ENCODE results near the gene PRPF19.

The PRPF19 gene

DNA sequence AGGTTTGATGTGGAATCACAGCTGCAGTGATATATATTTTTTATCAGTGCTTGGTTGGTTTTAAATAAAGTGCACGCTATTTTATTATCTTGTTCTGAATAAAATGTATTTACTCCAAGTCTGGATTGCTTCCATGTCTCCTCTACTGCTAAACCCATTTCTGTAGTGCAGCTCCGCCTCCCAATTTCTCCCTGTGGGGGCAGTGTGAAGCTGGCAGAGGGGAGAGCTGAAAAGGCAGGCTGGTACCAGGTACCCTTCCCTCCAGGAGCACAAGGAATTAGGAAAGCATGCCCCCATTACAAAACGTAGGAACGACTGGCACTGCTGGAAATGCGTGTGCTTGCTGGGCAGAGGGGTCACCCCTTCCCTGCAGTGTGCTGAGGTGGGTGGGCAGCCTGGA lies 16.9 kb upstream of the PRPF19 start:
- no CpG with 5 or more reads among the region's 5 CpGs for WGBS (ENCODE audit: insufficient coverage, insufficient read length)
- no peaks in the 10 kb centered on the region for H3K27me3 ChIP-seq (ENCODE audit: control insufficient read depth, insufficient read depth, low read length)
- DNase-seq (ENCODE audit: low read depth, low spot score) = no peak
- H3K9me3 ChIP-seq (ENCODE audit: control insufficient read depth, insufficient read depth, low read length) = no peaks in the 10 kb centered on the region
- H3K4me3 ChIP-seq (ENCODE audit: low read length) = no peak overlapping the region
- peaks cover 6% of the 10 kb centered on the region for H3K4me1 ChIP-seq (ENCODE audit: control insufficient read depth, insufficient read depth, low read length)
- peaks cover 9% of the 10 kb centered on the region for H3K36me3 ChIP-seq (ENCODE audit: control insufficient read depth, insufficient read depth, low read length)
- no peak overlapping the region for H3K27ac ChIP-seq (ENCODE audit: low read length)

DNA sequence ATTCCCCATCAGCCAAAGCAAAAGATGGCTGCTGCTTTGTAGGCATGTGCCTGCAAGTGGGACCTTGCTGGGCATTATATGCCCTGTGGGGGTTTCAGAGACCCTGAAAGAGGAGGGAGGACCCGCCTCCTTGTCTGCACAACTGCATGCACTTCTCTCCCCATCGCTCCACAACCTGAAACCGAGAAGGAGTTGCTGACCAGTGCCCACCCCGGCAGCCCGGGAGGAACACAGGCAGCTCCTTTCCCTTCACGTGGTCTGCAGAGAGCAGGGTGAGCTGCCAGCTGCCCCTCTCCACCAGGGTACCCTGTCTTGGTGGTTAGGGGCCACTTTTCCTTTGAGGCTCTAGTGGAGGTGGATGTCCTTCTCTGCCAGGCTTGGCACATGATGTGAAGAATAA lies 16.5 kb upstream of the PRPF19 start:
- Histone ChIP-seq H3K27ac (ENCODE audit: low read length) (no peak overlapping the region), H3K4me3 (ENCODE audit: low read length) (no peak overlapping the region), H3K4me1 (ENCODE audit: control insufficient read depth, insufficient read depth, low read length) (peaks cover 6% of the 10 kb centered on the region), H3K9me3 (ENCODE audit: control insufficient read depth, insufficient read depth, low read length) (no peaks in the 10 kb centered on the region), H3K27me3 (ENCODE audit: control insufficient read depth, insufficient read depth, low read length) (no peaks in the 10 kb centered on the region), H3K36me3 (ENCODE audit: control insufficient read depth, insufficient read depth, low read length) (peaks cover 9% of the 10 kb centered on the region)
- DNase-seq (ENCODE audit: low read depth, low spot score) = no peak
- no CpG with 5 or more reads among the region's 6 CpGs for WGBS (ENCODE audit: insufficient coverage, insufficient read length)

DNA sequence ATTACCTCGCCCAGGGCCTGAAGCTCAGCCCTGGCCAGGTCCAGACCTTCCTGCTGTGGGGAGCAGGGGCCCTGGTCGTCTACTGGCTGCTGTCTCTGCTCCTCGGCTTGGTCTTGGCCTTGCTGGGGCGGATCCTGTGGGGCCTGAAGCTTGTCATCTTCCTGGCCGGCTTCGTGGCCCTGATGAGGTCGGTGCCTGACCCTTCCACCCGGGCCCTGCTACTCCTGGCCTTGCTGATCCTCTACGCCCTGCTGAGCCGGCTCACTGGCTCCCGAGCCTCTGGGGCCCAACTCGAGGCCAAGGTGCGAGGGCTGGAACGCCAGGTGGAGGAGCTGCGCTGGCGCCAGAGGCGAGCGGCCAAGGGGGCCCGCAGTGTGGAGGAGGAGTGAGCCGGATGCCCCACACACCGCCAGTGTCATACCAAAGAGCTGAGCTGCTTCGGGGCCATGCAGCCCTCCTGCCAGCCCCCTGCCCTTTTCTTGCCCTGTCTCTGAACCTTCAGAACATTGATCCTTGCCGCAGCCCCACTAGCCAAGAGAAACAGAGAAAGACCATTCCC lies 15.5 kb upstream of the PRPF19 start:
- no CpG with 5 or more reads among the region's 23 CpGs for WGBS (ENCODE audit: insufficient coverage, insufficient read length)
- Histone ChIP-seq H3K4me3 (ENCODE audit: low read length) (no peak overlapping the region), H3K36me3 (ENCODE audit: control insufficient read depth, insufficient read depth, low read length) (peaks cover 3% of the 10 kb centered on the region; the same call in 1 of the 2 replicates), H3K27ac (ENCODE audit: low read length) (no peak overlapping the region), H3K9me3 (ENCODE audit: control insufficient read depth, insufficient read depth, low read length) (no peaks in the 10 kb centered on the region), H3K27me3 (ENCODE audit: control insufficient read depth, insufficient read depth, low read length) (no peaks in the 10 kb centered on the region), H3K4me1 (ENCODE audit: control insufficient read depth, insufficient read depth, low read length) (peaks cover 6% of the 10 kb centered on the region)
- no peak for DNase-seq (ENCODE audit: low read depth, low spot score)

DNA sequence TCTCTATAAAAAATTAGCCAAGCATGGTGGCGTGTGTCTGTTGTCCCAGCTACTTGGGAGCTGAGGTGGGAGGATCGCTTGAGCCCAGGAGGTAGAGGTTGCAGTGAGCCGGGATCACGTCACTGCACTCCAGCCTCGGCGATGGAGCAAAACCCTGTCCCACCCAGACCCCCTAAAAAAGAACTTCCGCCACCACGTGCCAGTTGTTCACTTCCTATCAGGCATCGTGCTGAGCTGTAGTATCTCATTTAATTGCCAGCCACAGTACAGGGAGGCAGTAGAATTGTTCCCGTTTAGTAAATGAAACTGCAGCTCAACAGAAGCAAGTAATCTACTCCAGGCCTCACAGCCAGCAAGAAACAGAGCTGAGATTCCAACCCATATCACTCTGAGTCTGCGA lies 14.9 kb upstream of the PRPF19 start:
- no CpG with 5 or more reads among the region's 11 CpGs for WGBS (ENCODE audit: insufficient coverage, insufficient read length)
- Histone ChIP-seq H3K36me3 (ENCODE audit: control insufficient read depth, insufficient read depth, low read length) (peaks cover 3% of the 10 kb centered on the region; the same call in 1 of the 2 replicates), H3K4me3 (ENCODE audit: low read length) (no peak overlapping the region), H3K27ac (ENCODE audit: low read length) (no peak overlapping the region), H3K4me1 (ENCODE audit: control insufficient read depth, insufficient read depth, low read length) (peaks cover 6% of the 10 kb centered on the region), H3K27me3 (ENCODE audit: control insufficient read depth, insufficient read depth, low read length) (no peaks in the 10 kb centered on the region), H3K9me3 (ENCODE audit: control insufficient read depth, insufficient read depth, low read length) (no peaks in the 10 kb centered on the region)
- DNase-seq (ENCODE audit: low read depth, low spot score) = no peak

DNA sequence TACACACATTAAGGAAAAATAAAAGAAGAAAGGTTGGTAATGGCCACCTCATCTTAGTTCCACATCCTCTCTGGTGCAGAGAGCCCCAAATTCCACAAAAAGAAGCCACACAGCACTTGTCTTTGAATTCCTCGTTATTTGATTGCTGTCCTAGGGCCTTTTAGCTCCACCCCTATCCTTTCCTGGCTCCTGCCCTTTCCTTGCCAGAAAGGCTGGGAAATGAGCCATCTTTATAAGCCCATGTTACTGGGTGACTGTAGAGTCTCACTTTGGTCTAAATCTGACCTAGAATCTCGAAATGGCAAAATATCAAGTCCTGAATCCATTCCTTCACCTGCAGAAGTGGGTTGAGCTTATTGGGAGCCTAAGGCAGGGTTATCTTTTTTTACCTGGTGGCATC lies 13.6 kb upstream of the PRPF19 start:
- peaks cover 3% of the 10 kb centered on the region; the same call in 1 of the 2 replicates for H3K36me3 ChIP-seq (ENCODE audit: control insufficient read depth, insufficient read depth, low read length)
- no peak overlapping the region for H3K4me3 ChIP-seq (ENCODE audit: low read length)
- no peak overlapping the region for H3K27ac ChIP-seq (ENCODE audit: low read length)
- H3K9me3 ChIP-seq (ENCODE audit: control insufficient read depth, insufficient read depth, low read length) = no peaks in the 10 kb centered on the region
- DNase-seq (ENCODE audit: low read depth, low spot score) = no peak
- no CpG with 5 or more reads among the region's 2 CpGs for WGBS (ENCODE audit: insufficient coverage, insufficient read length)
- H3K4me1 ChIP-seq (ENCODE audit: control insufficient read depth, insufficient read depth, low read length) = peaks cover 8% of the 10 kb centered on the region
- H3K27me3 ChIP-seq (ENCODE audit: control insufficient read depth, insufficient read depth, low read length) = no peaks in the 10 kb centered on the region

DNA sequence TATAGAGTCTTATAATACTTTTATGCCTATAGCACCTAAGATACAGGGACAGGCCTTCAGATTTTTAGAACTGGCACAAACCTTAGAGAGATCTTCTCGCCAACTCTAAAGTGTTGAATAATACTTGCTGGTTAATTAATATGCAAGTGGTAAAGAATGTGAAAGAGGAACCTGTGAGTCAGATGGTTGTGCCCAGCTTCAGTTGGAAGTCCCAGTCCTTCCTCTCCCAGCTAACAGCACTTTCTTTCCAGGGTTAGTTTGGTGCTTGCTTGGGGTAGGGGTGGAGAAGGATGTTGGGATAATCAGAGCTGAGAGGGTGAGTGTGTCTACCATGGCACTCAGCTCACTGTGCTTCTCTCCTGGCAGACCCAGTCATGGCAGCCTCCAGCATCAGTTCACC lies 12.9 kb upstream of the PRPF19 start:
- no CpG with 5 or more reads among the region's 1 CpG for WGBS (ENCODE audit: insufficient coverage, insufficient read length)
- H3K4me3 ChIP-seq (ENCODE audit: low read length) = no peak overlapping the region
- H3K27ac ChIP-seq (ENCODE audit: low read length) = no peak overlapping the region
- H3K4me1 ChIP-seq (ENCODE audit: control insufficient read depth, insufficient read depth, low read length) = peaks cover 9% of the 10 kb centered on the region
- no peaks in the 10 kb centered on the region for H3K9me3 ChIP-seq (ENCODE audit: control insufficient read depth, insufficient read depth, low read length)
- DNase-seq (ENCODE audit: low read depth, low spot score) = no peak
- H3K36me3 ChIP-seq (ENCODE audit: control insufficient read depth, insufficient read depth, low read length) = peaks cover 3% of the 10 kb centered on the region; the same call in 1 of the 2 replicates
- no peaks in the 10 kb centered on the region for H3K27me3 ChIP-seq (ENCODE audit: control insufficient read depth, insufficient read depth, low read length)

DNA sequence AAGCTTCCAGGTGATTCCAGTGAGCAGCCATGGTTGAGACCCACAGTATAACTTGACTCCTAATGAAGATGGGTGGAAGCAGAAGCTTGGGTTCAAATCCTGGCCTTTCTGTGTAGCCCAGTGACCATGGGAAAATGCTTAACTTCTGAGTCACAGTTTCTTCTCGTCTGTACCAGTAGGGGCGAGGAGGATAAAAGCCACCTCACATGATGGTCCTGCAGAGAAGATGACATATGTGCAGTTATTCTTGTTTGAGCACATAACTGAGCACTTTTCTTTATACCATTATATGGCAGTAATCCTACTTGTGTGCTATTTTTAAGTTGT lies 12.5 kb upstream of the PRPF19 start:
- no peaks in the 10 kb centered on the region for H3K9me3 ChIP-seq (ENCODE audit: control insufficient read depth, insufficient read depth, low read length)
- WGBS (ENCODE audit: insufficient coverage, insufficient read length) = no CpG with 5 or more reads among the region's 2 CpGs
- no peak overlapping the region for H3K4me3 ChIP-seq (ENCODE audit: low read length)
- H3K36me3 ChIP-seq (ENCODE audit: control insufficient read depth, insufficient read depth, low read length) = peaks cover 3% of the 10 kb centered on the region; the same call in 1 of the 2 replicates
- no peak for DNase-seq (ENCODE audit: low read depth, low spot score)
- peaks cover 9% of the 10 kb centered on the region for H3K4me1 ChIP-seq (ENCODE audit: control insufficient read depth, insufficient read depth, low read length)
- H3K27ac ChIP-seq (ENCODE audit: low read length) = no peak overlapping the region
- no peaks in the 10 kb centered on the region for H3K27me3 ChIP-seq (ENCODE audit: control insufficient read depth, insufficient read depth, low read length)

DNA sequence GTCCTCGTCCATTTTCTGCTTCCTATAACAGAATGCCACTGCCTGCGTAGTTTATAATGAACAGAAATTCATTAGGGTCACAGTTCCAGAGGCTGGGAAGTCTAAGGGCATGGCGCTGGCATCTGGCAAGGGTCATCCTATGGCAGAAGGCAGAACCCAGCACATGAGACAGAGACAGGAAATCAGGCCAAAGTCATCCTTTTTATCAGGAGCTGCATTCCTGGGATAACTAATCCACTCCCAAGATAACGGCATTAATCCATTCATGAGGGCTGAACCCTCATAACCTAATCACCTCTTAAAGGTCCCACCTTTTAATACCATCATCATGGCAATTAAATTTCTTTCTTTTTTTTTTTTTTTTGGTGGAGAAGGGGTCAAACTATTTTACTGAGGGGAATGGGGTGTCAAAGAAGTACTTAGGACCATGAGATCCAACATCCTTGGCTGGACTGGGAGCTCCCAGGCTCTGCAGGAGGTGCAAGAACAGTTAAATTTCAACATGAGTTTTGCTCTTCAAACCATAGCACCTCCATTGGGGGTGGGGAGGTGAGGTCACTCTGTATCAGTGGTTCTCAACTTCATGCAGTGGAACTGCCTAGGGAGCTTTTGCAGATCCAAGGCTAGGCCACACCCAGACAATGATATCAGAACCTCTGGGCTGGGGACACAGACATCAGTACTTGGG lies 12.0 kb upstream of the PRPF19 start:
- H3K36me3 ChIP-seq (ENCODE audit: control insufficient read depth, insufficient read depth, low read length) = peaks cover 3% of the 10 kb centered on the region; the same call in 1 of the 2 replicates

DNA sequence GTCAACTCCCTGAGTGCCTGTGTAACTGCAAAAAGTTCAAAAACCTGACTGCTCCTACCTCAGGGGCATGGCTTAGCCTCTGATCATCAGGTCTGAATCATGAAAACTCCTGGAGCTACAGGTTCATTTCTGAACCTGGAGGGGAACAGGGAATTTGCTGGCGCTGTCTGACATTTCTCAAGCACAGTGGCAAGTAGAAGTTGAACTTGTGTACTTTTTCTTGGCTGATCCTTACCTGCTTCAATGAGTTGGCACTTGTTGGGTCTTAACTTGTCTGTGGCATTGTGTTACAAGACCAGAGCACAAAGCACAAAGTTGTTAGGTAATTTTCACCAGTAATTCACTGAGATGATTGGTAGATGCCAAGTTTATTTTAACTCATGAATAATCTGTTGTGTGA lies 10.9 kb upstream of the PRPF19 start:
- H3K4me3 ChIP-seq (ENCODE audit: low read length) = no peak overlapping the region
- WGBS (ENCODE audit: insufficient coverage, insufficient read length) = no CpG with 5 or more reads among the region's 1 CpG
- H3K27ac ChIP-seq (ENCODE audit: low read length) = no peak overlapping the region
- peaks cover 3% of the 10 kb centered on the region; the same call in 1 of the 2 replicates for H3K36me3 ChIP-seq (ENCODE audit: control insufficient read depth, insufficient read depth, low read length)
- no peaks in the 10 kb centered on the region for H3K9me3 ChIP-seq (ENCODE audit: control insufficient read depth, insufficient read depth, low read length)
- DNase-seq (ENCODE audit: low read depth, low spot score) = no peak
- no peaks in the 10 kb centered on the region for H3K27me3 ChIP-seq (ENCODE audit: control insufficient read depth, insufficient read depth, low read length)
- peaks cover 6% of the 10 kb centered on the region for H3K4me1 ChIP-seq (ENCODE audit: control insufficient read depth, insufficient read depth, low read length)

More for the DNA sequence above, 12.0 kb upstream of the PRPF19 start:
- no peak for DNase-seq (ENCODE audit: low read depth, low spot score)
- WGBS (ENCODE audit: insufficient coverage, insufficient read length) = no CpG with 5 or more reads among the region's 4 CpGs
- Histone ChIP-seq H3K27me3 (ENCODE audit: control insufficient read depth, insufficient read depth, low read length) (no peaks in the 10 kb centered on the region), H3K9me3 (ENCODE audit: control insufficient read depth, insufficient read depth, low read length) (no peaks in the 10 kb centered on the region), H3K4me1 (ENCODE audit: control insufficient read depth, insufficient read depth, low read length) (peaks cover 5% of the 10 kb centered on the region), H3K27ac (ENCODE audit: low read length) (no peak overlapping the region), H3K4me3 (ENCODE audit: low read length) (no peak overlapping the region)

DNA sequence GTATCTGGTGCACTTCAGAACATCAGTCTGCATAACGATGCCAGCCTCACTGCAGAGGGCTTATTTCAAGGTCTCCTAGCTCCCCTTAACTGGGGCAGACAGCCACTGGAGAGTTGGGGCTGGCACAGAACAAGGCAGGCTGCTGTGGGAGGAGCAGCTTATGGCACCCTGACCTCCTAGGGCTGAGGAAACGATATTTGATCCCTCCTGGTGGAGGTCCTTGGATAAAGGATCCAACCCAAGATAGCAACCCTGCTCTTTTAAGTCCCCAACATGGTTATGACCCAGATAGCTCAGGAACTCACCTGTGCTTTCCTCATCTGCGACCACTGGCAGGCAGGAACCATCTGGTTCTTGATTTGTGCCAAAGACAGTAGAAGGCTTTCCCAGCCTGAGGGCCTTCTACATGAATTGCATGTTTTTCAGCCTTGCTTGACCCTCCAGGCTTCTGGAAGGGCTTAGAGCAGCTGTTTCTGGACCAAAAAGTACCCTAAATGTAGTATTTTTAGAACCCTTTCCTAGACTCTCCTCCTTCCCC lies 10.4 kb upstream of the PRPF19 start:
- H3K27me3 ChIP-seq (ENCODE audit: control insufficient read depth, insufficient read depth, low read length) = no peaks in the 10 kb centered on the region
- WGBS (ENCODE audit: insufficient coverage, insufficient read length) = no CpG with 5 or more reads among the region's 3 CpGs
- peaks cover 6% of the 10 kb centered on the region for H3K4me1 ChIP-seq (ENCODE audit: control insufficient read depth, insufficient read depth, low read length)
- H3K4me3 ChIP-seq (ENCODE audit: low read length) = no peak overlapping the region
- H3K9me3 ChIP-seq (ENCODE audit: control insufficient read depth, insufficient read depth, low read length) = no peaks in the 10 kb centered on the region
- DNase-seq (ENCODE audit: low read depth, low spot score) = no peak
- H3K27ac ChIP-seq (ENCODE audit: low read length) = no peak overlapping the region
- H3K36me3 ChIP-seq (ENCODE audit: control insufficient read depth, insufficient read depth, low read length) = peaks cover 2% of the 10 kb centered on the region; the same call in 1 of the 2 replicates
